HS-5 (cell line): ENCODE measurements around the gene TGM6.
A peak's percentile ranks its signal among the peaks of the same experiment; 100 is the strongest.
"Not testable (repeated sequence)": the region's sequence is repeated elsewhere in the genome, so short reads cannot be mapped to it uniquely, and the experiment has no call there.

ENCODE experiments used
- DNase-seq: peaks from one replicate; pipeline ENCODE4 v3.0.0-alpha.2; 2012; ENCODE audit warnings: low read depth

The TGM6 gene

DNA sequence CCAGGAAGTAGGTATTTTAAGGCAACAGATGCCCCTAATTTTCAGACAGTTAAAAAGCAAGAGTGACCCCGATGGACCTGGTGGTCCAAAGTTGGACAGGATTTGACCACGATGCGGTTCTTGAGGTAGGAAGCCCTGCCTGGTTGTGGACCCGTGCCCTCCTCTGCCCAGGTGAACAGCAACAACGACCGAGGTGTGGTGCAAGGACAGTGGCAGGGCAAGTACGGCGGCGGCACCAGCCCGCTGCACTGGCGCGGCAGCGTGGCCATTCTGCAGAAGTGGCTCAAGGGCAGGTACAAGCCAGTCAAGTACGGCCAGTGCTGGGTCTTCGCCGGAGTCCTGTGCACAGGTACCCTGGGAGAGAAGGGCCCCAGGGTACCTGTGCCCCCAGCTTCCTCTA, 18.7 kb downstream of the TGM6 start:
- DNase-seq, result no peak

GRCh38 chr20:2400290-2400689, 19.6 kb downstream of the TGM6 start:
- no peak for DNase-seq

DNA sequence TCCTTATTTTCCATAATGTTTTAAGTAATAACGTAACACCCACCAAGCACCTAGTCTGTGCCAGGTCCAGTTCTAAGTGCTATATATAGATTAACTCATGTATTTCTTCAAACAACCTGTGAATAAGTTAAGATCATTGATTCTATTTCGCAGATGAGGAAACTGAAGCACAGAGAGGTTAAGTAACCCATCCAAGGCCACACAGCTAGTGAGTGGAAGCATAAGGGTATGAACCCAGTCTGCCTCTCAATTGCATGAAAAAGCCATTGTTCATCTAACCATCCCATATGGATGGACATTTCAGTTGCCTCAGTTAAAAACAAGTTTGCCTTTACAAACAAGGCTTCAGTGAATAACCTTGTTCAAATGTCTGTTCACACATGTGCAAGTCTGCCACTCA, 20.8 kb downstream of the TGM6 start:
- DNase-seq, result no peak

GRCh38 chr20:2402271-2402980, 21.7 kb downstream of the TGM6 start:
- DNase-seq, result no peak

GRCh38 chr20:2403291-2404052, 22.8 kb downstream of the TGM6 start:
- DNase-seq, result no peak

GRCh38 chr20:2405693-2406065, 25.0 kb downstream of the TGM6 start:
- DNase-seq, result no peak

DNA sequence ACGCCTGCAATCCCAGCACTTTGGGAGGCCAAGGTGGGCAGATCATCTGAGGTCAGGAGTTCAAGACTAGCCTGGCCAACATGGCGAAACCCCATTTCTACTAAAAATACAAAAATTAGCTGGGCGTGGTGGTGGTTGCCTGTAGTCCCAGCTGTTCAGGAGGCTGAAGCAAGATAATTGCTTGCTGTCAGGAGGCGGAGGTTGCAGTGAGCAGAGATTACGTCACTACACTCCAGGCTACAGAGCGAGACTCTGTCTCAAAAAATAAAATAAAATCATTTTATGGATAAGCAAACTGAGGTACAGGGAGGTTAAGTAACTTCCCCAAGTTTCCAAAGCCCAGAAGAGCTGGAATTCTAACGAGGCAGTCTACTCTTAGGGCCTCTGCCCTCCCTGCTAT, 26.7 kb downstream of the TGM6 start:
- DNase-seq, result not testable (repeated sequence)

GRCh38 chr20:2408111-2408510, 27.4 kb downstream of the TGM6 start:
- DNase-seq, result no peak

- DNase-seq, result no peak
Observed at GRCh38 chr20:2416541-2417212, 36.0 kb downstream of the TGM6 start.

DNA sequence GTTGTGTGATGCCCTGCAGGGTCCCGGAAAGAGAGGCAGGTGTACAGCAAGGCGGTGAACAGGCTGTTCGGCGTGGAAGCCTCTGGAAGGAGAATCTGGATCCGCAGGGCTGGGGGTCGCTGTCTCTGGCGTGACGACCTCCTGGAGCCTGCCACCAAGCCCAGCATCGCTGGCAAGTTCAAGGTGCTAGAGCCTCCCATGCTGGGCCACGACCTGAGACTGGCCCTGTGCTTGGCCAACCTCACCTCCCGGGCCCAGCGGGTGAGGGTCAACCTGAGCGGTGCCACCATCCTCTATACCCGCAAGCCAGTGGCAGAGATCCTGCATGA, 36.5 kb downstream of the TGM6 start:
- no peak for DNase-seq

DNA sequence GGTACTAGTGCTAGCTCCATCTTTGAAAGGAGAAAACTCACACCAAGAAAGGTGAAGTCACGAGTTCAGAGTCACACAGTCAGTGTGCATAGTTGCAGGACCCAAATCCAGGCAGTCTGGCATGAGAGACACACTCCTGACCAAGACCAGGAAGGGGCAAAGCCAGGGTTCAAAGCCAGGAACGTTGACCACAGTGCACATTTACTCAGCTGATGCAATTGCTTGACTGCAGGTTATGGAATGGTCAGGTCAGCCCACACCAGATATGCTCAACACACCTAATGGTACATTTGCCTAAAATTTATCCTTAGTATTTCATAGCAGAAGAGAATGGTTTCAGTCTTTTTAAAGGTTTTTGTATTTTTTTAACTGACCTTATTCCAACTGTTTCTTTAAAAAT, 37.7 kb downstream of the TGM6 start:
- DNase-seq, result no peak

DNA sequence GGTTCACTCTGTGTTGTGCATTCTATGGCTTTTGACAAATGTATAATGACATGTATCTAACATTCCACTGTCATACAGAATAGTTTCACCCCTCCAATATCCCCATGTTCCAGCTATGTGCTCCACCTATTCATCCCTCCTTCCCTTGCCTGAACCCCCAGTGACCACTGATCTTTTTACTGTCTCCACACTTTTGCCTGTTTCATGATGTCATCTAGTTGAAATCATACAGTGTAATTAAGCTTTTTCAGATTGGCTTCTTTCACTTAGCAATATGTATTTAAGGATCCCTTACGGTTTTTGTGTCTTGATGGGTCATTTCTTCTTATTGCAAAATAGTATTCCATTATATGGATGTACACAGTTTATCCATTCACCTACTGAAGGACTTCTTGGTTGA, 39.8 kb downstream of the TGM6 start:
- no peak for DNase-seq

GRCh38 chr20:2421247-2421646, 40.5 kb downstream of the TGM6 start:
- no peak for DNase-seq

DNA sequence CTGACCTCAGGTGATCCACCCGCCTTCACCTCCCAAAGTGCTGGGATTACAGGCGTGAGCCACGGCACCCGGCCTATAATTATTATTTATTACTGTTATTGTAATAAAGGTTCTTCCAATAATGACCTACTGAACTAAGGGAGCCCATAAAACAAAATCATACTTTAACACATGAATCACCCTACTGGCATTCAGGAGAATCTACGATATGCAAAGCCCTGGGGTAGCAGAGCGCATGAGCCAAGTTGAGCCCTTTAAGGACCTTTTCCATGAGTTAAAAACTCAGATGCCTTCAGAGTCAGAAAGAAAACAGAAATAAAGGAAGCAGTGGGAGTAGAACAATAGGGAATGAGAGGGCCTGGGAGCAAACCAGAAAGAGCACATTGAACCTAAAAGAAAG, 48.4 kb downstream of the TGM6 start:
- DNase-seq, result no peak

- no peak for DNase-seq
Observed at GRCh38 chr20:2430538-2430937, 49.8 kb downstream of the TGM6 start.

DNA sequence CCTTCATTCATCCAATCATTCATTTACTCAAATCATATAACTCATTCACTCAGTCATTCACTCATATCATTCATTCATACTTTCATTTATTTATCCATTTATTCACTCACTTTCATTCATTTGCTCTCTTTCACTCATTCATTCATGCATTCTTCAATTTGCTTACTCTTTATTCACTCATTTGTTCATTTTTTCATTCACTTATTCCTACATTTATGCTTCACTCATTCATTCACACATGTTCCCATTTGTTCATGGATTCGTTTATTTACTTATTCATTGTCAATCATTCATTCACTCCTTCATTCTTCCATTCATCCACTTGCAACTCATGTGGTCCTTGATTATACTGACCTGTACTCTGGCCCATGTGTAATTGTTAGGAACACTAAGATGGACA, 50.5 kb downstream of the TGM6 start:
- DNase-seq, result no peak

- no peak for DNase-seq
Observed at GRCh38 chr20:2446845-2447244, 66.1 kb downstream of the TGM6 start.

DNA sequence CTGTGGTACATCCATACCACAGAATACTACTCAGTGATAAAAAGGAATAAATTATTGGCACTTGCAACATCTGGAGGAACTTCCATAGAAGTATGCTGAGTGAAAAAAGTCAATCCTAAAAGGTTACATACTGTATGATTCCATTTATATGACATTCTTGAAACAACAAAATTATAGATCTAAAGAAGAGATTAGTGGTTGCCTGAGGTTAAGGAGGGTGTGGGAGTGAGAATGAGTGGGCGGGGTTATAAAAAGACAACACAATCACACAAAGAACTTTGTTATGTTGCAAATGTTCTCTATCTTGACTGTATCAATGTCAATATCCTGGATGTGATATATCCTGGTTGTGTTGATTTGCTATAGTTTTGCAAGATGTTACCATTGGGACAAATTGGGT, 68.7 kb downstream of the TGM6 start:
- DNase-seq, result no peak

GRCh38 chr20:2451422-2451821, 70.7 kb downstream of the TGM6 start:
- no peak for DNase-seq

GRCh38 chr20:2451939-2452732, 71.4 kb downstream of the TGM6 start:
- DNase-seq, result peak; percentile 48

GRCh38 chr20:2453792-2454191, 73.1 kb downstream of the TGM6 start:
- no peak for DNase-seq

GRCh38 chr20:2455771-2456497, 75.2 kb downstream of the TGM6 start:
- no peak for DNase-seq
